Measurements from ENCODE around the gene SLC16A8.

GRCh38 chr22:38075961-38076360 lies 8.0 kb downstream of the SLC16A8 start:
- TF ChIP-seq CTCF (IDR thresholded peaks at IDR 0.05; ENCODE audit: insufficient read depth, low read depth, low read length): no peak
- TF ChIP-seq EZH2 (IDR thresholded peaks at IDR 0.05; ENCODE audit: insufficient read depth, low read length): no peak

Measured in astrocyte (in vitro differentiated cells and primary cell).